ENCODE results near the gene LRRK1. TPM values are rescaled to one million over a fixed set of nuclear protein-coding genes. Genes with fewer than 3 reads are reported as not detected.

LRRK1 gene
- total and polyA plus RNA-seq, 2 experiments from 2014 or later, result 2.6 to 4.5 TPM

GRCh38 chr15:101115393-101115785 is 196.2 kb downstream of the LRRK1 start (continued):
- TF ChIP-seq CTCF (conservative IDR thresholded peaks at IDR 0.05; ENCODE audit: low read depth in 2 of 2), result no peak
- TF ChIP-seq ZNF114 (CRISPR knock-in tag; IDR thresholded peaks at IDR 0.05), result no peak
- TF ChIP-seq EZH2 (IDR thresholded peaks at IDR 0.05; ENCODE audit: low read depth, unreplicated experiment), result no peak

GRCh38 chr15:101115786-101116680 is 196.9 kb downstream of the LRRK1 start:
- no peaks in the 10 kb centered on the region for H3K36me3 Mint-ChIP-seq (ENCODE audit: low read depth)
- no peak overlapping the region for H3K27ac Mint-ChIP-seq
- H3K79me2 ChIP-seq (replicated peaks; ENCODE audit: insufficient read depth), result no peaks in the 10 kb centered on the region
- peaks cover 13% of the 10 kb centered on the region for H3K27me3 Mint-ChIP-seq (ENCODE audit: insufficient read depth, low read depth, poor library complexity)
- no peak for DNase-seq (ENCODE audit: low spot score)
- no peak overlapping the region for H2AFZ ChIP-seq
- H3K4me2 ChIP-seq, result no peak overlapping the region
- H3F3A ChIP-seq (replicated peaks; ENCODE audit: low read depth), result no peaks in the 10 kb centered on the region
- no peak overlapping the region for H3K27ac ChIP-seq (ENCODE audit: low read depth)
- no peaks in the 10 kb centered on the region for H3K9me2 ChIP-seq (ENCODE audit: insufficient read depth)
- H3K4me1 ChIP-seq (ENCODE audit: insufficient read depth), result no peaks in the 10 kb centered on the region; the same call in 1 of the 2 replicates
- no peak overlapping the region for H3K4me3 Mint-ChIP-seq
- no peaks in the 10 kb centered on the region for H4K20me1 ChIP-seq (replicated peaks; ENCODE audit: insufficient read depth)
- H3K36me3 ChIP-seq (ENCODE audit: insufficient read depth), result no peaks in the 10 kb centered on the region
- H3K4me3 ChIP-seq, result no peak overlapping the region
- ATAC-seq, result no peak
- H3K9me3 Mint-ChIP-seq, result no peaks in the 10 kb centered on the region
- no peaks in the 10 kb centered on the region for H3K27me3 ChIP-seq (ENCODE audit: insufficient read depth)
- H3K4me1 Mint-ChIP-seq, result peaks cover 22% of the 10 kb centered on the region
- no peak for TF ChIP-seq ZNF331 (CRISPR knock-in tag; IDR thresholded peaks at IDR 0.05; ENCODE audit: low read depth)
- no peak for TF ChIP-seq REST (IDR thresholded peaks at IDR 0.05; ENCODE audit: unreplicated experiment)
- TF ChIP-seq ZNF114 (CRISPR knock-in tag; IDR thresholded peaks at IDR 0.05), result no peak
- no peak for TF ChIP-seq JUNB (IDR thresholded peaks at IDR 0.05; ENCODE audit: unreplicated experiment)
- no peak for TF ChIP-seq EZH2 (IDR thresholded peaks at IDR 0.05; ENCODE audit: low read depth, unreplicated experiment)
- TF ChIP-seq NANOG (IDR thresholded peaks at IDR 0.05; ENCODE audit: borderline replicate concordance), result no peak
- no peak for TF ChIP-seq CREB1 (CRISPR knock-in tag; IDR thresholded peaks at IDR 0.05; ENCODE audit: low read depth)
- no peak for TF ChIP-seq STAT1 (IDR thresholded peaks at IDR 0.05; ENCODE audit: unreplicated experiment)
- TF ChIP-seq POLR2AphosphoS5 (IDR thresholded peaks at IDR 0.05; ENCODE audit: low read depth), result no peak
- no peak for TF ChIP-seq EZH2phosphoT487 (IDR thresholded peaks at IDR 0.05; ENCODE audit: unreplicated experiment)
- TF ChIP-seq ETS1 (IDR thresholded peaks at IDR 0.05), result no peak

Measured in GM23338 (cell line).